Iris pigment epithelial cell (primary cell): ENCODE data around the gene GEMIN7.

Experiments used
- DNase-seq: peaks from one replicate; pipeline ENCODE4 v3.0.0-alpha.2; 2011; ENCODE audit warnings: low read depth

The GEMIN7 gene, protein sequence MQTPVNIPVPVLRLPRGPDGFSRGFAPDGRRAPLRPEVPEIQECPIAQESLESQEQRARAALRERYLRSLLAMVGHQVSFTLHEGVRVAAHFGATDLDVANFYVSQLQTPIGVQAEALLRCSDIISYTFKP

GRCh38 chr19:45079063-45079910, at the start of gene GEMIN7:
GEMIN7 (plus strand) TSS chr19:45079260; CDS start chr19:45090115, 10,855 bp downstream.
- DNase-seq = peak; percentile 75

GRCh38 chr19:45030825-45031224, 48.2 kb upstream of the GEMIN7 start:
- DNase-seq = no peak

DNA sequence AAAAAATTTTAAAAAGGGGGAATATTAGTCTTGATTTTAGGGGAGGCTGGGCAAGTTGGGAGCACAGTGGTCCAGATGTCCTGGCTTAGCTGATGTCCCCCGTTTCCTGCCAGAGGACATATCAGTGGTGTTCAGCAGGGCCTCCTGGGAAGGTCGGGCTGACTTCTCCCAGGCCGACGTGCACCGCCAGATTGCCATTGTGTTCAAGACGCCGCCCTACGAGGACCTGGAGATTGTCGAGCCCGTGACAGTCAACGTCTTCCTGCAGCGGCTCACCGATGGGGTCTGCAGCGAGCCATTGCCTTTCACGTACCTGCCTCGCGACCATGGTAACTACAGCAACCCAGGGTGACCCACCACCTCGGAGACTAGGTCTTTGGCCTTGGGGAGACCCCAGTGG, 46.6 kb upstream of the GEMIN7 start:
- DNase-seq = no peak

GRCh38 chr19:45035755-45036154, 43.3 kb upstream of the GEMIN7 start:
- no peak for DNase-seq

GRCh38 chr19:45037393-45038169, 41.5 kb upstream of the GEMIN7 start:
- no peak for DNase-seq

- DNase-seq = peak; percentile 92
These were observed 39.8 kb upstream of the GEMIN7 start, which contains the start of gene CLASRP for GRCh38 chr19:45038931-45039893. CLASRP (plus strand) TSS chr19:45039045; CDS start chr19:45040213, 1,168 bp downstream.

DNA sequence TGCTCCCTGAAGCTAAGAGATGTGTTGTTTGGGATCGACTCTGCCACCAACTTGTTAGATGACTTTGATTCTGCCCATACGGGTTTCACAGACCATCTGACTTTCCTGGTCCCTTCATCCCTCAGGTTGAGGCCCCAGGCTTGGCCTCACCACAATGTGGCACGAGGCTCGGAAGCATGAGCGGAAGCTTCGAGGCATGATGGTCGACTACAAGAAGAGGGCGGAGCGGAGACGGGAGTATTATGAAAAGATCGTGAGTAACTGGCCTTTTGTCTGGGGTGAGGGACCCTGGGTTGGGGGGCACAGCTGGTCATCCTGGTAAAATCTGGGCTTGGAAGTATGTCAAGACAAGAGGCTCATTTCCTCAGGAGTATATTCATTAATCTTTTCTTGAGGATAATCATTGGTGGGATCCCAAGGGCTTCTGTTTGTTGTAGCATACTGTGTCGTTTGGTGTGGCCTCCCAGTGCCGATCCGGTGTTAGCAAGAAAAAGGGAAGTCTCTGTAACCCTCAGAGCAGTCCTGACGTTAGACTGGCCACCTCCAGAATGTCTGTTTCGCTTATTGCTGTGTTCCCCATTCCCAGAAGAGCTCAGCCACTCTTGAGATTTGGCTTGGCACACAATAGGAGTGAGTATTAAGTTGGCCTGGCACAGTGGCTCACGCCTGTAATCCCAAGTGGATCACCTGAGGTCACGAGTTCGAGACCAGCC, 38.8 kb upstream of the GEMIN7 start:
- DNase-seq = no peak

GRCh38 chr19:45041125-45041524, 37.9 kb upstream of the GEMIN7 start:
- DNase-seq = no peak

DNA sequence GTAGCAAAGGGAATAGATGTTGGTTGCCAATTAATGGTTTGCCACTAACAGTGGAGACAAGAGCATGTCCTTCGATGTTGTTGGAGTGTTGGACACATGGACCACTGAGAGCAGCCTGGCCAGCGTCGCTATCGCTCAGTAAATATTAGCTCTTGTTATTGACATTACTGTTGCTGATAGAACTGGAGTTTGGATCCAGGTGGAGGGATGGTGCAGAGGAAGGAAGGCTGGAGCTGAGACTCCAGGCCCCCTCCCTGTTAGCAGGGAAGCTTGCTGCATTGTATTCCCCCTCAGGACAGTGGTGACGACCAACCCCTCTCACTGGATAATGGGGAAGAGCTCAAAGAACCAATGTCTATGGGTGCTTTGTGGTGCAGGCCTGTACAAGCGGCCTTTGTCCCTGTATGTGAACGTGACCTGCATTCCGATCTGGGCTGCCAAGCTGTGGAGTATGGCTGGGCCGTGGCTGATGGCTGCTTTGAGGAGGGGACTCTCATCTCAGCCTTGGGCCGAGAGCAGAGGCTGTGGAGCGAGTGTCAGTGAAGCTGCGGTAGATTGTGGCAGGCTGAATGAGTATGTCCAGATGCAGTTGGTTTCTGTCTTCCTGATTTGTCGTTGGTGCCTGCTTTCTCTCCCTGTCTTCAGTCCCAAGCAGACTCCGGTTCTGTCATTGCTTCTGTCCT, 33.2 kb upstream of the GEMIN7 start:
- no peak for DNase-seq

DNA sequence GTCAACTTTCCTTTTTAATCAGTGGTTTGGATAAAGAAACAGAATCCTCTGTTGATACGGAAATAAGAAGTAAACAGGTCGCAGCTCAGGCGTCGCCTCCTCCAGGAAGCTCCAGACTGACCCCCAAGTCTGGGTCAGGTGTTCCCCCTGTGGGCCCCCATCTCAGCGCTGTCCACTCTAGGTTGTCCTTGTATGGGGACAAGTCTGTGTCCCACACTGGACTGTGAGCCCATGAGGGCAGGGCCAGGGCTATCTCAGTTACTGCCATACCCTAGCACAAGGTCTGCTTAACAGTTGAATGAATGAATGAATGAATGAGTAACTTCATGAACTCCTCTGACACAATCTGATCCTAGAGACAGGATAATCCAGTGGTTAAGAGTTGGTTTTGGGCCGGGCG, 32.7 kb upstream of the GEMIN7 start:
- no peak for DNase-seq

DNA sequence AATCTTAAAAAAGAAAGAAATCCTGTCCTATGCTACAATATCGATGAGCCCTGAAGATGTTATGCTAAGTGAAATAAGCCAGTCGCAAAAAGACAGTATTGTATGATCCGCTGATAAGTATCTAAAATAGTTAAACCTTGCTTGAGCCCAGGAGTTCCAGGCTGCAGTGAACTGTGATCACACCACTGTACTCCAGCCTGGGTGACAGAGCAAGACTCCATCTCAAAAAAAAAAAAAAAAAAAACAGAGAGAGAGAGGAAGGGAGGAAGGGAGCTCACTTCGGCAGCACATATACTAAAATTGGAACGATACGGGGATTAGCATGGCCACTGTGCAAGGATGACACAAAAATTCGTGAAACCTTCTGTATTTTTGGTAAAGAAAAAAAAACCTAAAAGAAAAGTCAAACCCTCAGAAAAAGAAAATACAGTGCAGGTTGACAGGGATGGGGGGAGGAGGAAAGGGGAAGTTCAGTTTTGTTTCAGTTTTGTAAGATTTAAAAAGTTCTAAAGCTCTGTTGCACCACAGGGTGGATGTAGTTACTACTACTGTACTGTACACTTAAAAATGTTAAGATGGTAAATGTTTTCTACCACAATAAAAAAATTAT, 31.8 kb upstream of the GEMIN7 start:
- DNase-seq = no peak

- DNase-seq = no peak
These were observed 29.9 kb upstream of the GEMIN7 start for GRCh38 chr19:45049073-45049736.

- DNase-seq = no peak
These were observed 29.0 kb upstream of the GEMIN7 start for GRCh38 chr19:45050036-45050435.

DNA sequence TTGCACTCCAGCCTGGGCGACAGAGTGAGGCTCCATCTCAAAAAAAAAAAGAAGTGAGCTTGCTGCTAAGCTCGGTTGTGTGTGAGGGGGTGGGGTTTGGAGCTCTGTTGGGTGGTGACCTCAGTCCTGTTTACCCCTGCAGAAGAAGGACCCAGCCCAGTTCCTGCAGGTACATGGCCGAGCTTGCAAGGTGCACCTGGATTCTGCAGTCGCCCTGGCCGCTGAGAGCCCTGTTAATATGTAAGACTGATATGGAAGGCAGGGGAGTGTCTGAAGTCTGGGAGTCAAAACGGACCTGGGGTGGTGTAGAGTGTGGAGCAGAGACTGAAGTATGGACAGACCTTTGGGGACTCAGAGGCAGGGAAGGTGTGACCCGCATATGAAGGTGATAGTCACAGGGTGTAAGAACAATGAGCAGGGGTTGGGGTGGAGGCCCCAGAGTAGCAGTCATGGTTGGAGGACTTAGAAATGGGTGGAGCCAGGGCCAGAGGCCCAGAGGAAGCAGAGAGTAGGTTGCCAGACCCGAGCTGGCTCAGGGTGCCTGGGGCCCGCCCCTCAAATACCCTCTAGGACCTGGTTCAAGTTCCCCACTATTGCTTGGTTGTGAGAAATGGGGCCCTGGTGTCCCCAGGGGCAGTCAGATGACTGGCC, 27.0 kb upstream of the GEMIN7 start:
- DNase-seq = no peak

DNA sequence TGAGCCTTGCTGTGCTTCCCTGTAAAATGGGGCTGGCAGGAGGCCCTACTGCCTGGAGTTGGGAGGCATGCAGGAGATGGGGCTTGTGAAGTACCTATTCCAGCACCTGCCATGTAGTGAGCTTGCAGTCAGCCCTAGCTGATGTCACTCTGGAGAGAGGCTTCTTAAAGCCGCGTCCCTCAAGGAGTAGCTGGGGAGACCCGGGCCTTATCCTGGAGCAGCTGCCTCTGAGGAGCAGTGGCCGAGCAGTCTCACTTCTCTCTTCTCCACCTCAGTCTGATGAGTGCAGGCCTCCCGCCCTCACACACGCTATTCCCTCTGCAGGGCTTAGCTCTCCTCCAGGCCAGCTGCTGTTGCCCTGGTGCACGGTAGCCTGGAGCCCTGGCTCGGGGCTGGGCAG, 22.2 kb upstream of the GEMIN7 start:
- DNase-seq = no peak

GRCh38 chr19:45057444-45057843, 21.6 kb upstream of the GEMIN7 start:
- no peak for DNase-seq

DNA sequence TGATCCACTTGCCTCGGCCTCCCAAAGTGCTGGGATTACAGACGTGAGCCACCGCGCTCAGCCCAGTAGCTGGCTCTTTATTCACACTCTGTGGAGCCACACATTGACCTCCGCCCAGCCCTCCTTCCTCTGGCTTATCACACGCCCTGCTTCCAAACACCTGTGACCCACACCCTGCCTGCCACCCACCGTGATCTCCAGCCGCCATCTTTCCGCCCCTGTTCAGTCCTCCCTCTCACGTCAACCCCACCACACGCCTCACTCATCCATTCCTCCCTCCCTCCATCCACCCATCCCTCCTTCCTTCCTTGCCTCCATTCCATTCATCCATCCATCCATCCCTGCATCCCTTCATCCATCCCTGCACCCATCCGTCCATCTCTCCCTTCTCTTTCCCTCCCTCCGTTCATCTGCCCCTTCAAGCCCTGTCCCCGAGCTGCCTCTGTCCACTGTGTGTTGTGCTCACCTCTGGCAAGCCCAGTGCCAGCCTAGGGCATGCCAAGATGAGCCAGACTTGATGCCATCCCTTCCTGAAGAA, 20.4 kb upstream of the GEMIN7 start:
- no peak for DNase-seq

DNA sequence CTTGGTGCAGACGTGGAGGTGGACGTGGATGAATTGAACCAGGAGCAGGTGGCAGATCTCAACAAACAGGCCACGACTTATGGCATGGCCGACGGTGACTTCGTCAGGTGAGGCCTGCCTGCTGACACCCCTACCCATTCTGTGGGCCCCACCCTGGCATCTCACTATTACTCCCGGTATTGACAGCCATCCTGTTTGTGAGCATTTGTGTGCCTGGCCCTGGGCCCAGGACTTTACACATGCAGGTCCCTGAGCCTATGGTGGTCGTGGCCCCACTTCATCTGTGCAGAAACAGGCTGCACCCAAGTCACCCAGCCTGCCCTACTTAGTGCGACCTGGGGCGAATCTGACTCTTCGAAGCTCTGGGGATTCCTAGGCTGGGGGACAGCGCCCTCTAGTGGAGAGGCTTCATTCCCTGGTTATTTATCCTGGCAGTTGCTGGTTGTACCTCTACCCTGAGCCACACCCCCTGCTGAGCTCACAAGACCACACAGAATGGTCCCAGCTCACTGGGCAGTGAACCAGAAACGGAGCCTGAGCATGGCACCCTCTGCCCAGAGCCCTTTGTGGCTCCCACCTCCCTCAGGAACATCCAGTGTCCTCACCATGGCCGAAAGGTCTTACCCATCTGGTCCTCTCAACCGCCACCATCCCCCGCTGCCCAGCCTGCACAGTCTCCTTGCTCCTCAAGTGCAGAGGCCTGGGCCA, 19.6 kb upstream of the GEMIN7 start:
- DNase-seq = peak; percentile 82
